SK-N-SH treated with all-trans-retinoic acid at 6 μM for 48 hours (cell line): ENCODE data around the gene CNEP1R1.

Experiments
- ATAC-seq: fragments of 200-7000 bp; cut with Tn5 transposase; 3 replicates; pipeline ENCODE4 v1.9.1; 2020; ENCODE audit warnings: mild to moderate bottlenecking, moderate library complexity
- ARNTL ChIP-seq: fragments of 450-650 bp; formaldehyde crosslinking; IDR thresholded peaks from 2 replicates; pipeline ENCODE4 v1.5.0; 2020; ENCODE audit warnings: low read depth, mild to moderate bottlenecking, moderate library complexity, borderline replicate concordance
- BACH2 ChIP-seq: fragments of 250-450 bp; sonication (Bioruptor Pico); IDR thresholded peaks from 2 replicates; pipeline ENCODE4 v1.9.0; 2021; ENCODE audit warnings: mild to moderate bottlenecking, borderline replicate concordance
- CSDC2 ChIP-seq: fragments of 250-450 bp; sonication (Bioruptor Pico); IDR thresholded peaks from 2 replicates; pipeline ENCODE4 v1.5.0; 2020; ENCODE audit warnings: mild to moderate bottlenecking, moderate library complexity
- ESRRG ChIP-seq: fragments of 250-450 bp; sonication (Bioruptor Pico); IDR thresholded peaks from 2 replicates; pipeline ENCODE4 v1.6.1; 2021; ENCODE audit warnings: mild to moderate bottlenecking
- GLIS3 ChIP-seq: fragments of 250-450 bp; sonication (Bioruptor Pico); IDR thresholded peaks from 2 replicates; pipeline ENCODE4 v1.5.0; 2020; ENCODE audit warnings: mild to moderate bottlenecking, moderate library complexity
- ISL1 ChIP-seq: fragments of 250-450 bp; sonication (Bioruptor Pico); IDR thresholded peaks from 2 replicates; pipeline ENCODE4 v2.1.2; 2022; ENCODE audit warnings: mild to moderate bottlenecking, moderate library complexity
- OSR1 ChIP-seq: fragments of 250-450 bp; sonication (Bioruptor Pico); IDR thresholded peaks from 2 replicates; pipeline ENCODE4 v1.8.0; 2022; ENCODE audit warnings: moderate library complexity, mild to moderate bottlenecking, inconsistent platforms
- PPARA ChIP-seq: fragments of 250-450 bp; sonication (Bioruptor Pico); IDR thresholded peaks from 2 replicates; pipeline ENCODE4 v1.5.0; 2020; ENCODE audit warnings: mild to moderate bottlenecking, borderline replicate concordance
- RARB ChIP-seq: fragments of 250-450 bp; sonication (Bioruptor Pico); IDR thresholded peaks from 2 replicates; pipeline ENCODE4 v1.8.0; 2021; ENCODE audit warnings: mild to moderate bottlenecking, moderate library complexity
- SNAI2 ChIP-seq: fragments of 250-450 bp; sonication (Bioruptor Pico); IDR thresholded peaks from 2 replicates; pipeline ENCODE4 v1.5.0; 2020; ENCODE audit warnings: mild to moderate bottlenecking, moderate library complexity
- TCF4 ChIP-seq: fragments of 250-450 bp; sonication (Bioruptor Pico); IDR thresholded peaks from 2 replicates; pipeline ENCODE4 v1.8.0; 2021; ENCODE audit warnings: mild to moderate bottlenecking, moderate library complexity, borderline replicate concordance
- TOX ChIP-seq: fragments of 250-450 bp; sonication (Bioruptor Pico); IDR thresholded peaks from 2 replicates; pipeline ENCODE4 v1.8.0; 2021; ENCODE audit warnings: mild to moderate bottlenecking, moderate library complexity, borderline replicate concordance
- ZC3H10 ChIP-seq: fragments of 250-450 bp; sonication (Bioruptor Pico); IDR thresholded peaks from 2 replicates; pipeline ENCODE4 v1.5.1; 2021; ENCODE audit warnings: mild to moderate bottlenecking, moderate library complexity
- ZFP3 ChIP-seq: fragments of 250-450 bp; sonication (Bioruptor Pico); IDR thresholded peaks from 2 replicates; pipeline ENCODE4 v1.5.0; 2020; ENCODE audit warnings: mild to moderate bottlenecking, moderate library complexity
- ZFP30 ChIP-seq: fragments of 450-650 bp; formaldehyde crosslinking; IDR thresholded peaks from 2 replicates; pipeline ENCODE4 v1.5.0; 2022; ENCODE audit warnings: mild to moderate bottlenecking, moderate library complexity
- ZNF565 ChIP-seq: fragments of 450-650 bp; formaldehyde crosslinking; conservative IDR thresholded peaks from 2 replicates; pipeline ENCODE4 v1.5.0; 2020; ENCODE audit warnings: low read depth, mild to moderate bottlenecking, moderate library complexity
- ZNF70 ChIP-seq: fragments of 450-650 bp; formaldehyde crosslinking; IDR thresholded peaks from 2 replicates; pipeline ENCODE4 v1.5.0; 2020; ENCODE audit warnings: mild to moderate bottlenecking, moderate library complexity
- ZNF8 ChIP-seq: fragments of 450-650 bp; formaldehyde crosslinking; IDR thresholded peaks from 2 replicates; pipeline ENCODE4 v1.5.0; 2020; ENCODE audit warnings: mild to moderate bottlenecking, moderate library complexity
- TF ChIP-seq, protein P1 (sequence below): fragments of 250-450 bp; sonication (Bioruptor Pico); IDR thresholded peaks from 2 replicates; pipeline ENCODE4 v1.8.0; 2020; ENCODE audit warnings: mild to moderate bottlenecking, moderate library complexity, borderline replicate concordance
- TF ChIP-seq, protein P2 (sequence below): fragments of 250-450 bp; sonication (Bioruptor Pico); IDR thresholded peaks from 2 replicates; pipeline ENCODE4 v1.5.0; 2020; ENCODE audit warnings: mild to moderate bottlenecking, moderate library complexity
- TF ChIP-seq, protein P3 (sequence below): fragments of 250-450 bp; sonication (Bioruptor Pico); IDR thresholded peaks from 2 replicates; pipeline ENCODE4 v1.5.1; 2021; ENCODE audit warnings: mild to moderate bottlenecking, moderate library complexity
- TF ChIP-seq, protein P4 (sequence below): fragments of 250-450 bp; sonication (Bioruptor Pico); IDR thresholded peaks from 2 replicates; pipeline ENCODE4 v1.8.0; 2021; ENCODE audit warnings: low read depth, mild to moderate bottlenecking, moderate library complexity, borderline replicate concordance
- TF ChIP-seq, protein P5 (sequence below): fragments of 250-450 bp; sonication (Bioruptor Pico); IDR thresholded peaks from 2 replicates; pipeline ENCODE4 v1.5.1; 2020; ENCODE audit warnings: low read depth, mild to moderate bottlenecking, moderate library complexity

Gene CNEP1R1

GRCh38 chr16:50067290-50067853 lies 42.3 kb downstream of the CNEP1R1 start:
- TF ChIP-seq BACH2 (CRISPR knock-in tag) (no peak), ZNF565 (CRISPR knock-in tag) (no peak), ZFP3 (CRISPR knock-in tag) (no peak), ESRRG (no peak), TCF4 (CRISPR knock-in tag) (no peak), TOX (CRISPR knock-in tag) (no peak), ARNTL (no peak), OSR1 (CRISPR knock-in tag) (no peak), ISL1 (CRISPR knock-in tag) (no peak)
- TF ChIP-seq, protein P1, sequence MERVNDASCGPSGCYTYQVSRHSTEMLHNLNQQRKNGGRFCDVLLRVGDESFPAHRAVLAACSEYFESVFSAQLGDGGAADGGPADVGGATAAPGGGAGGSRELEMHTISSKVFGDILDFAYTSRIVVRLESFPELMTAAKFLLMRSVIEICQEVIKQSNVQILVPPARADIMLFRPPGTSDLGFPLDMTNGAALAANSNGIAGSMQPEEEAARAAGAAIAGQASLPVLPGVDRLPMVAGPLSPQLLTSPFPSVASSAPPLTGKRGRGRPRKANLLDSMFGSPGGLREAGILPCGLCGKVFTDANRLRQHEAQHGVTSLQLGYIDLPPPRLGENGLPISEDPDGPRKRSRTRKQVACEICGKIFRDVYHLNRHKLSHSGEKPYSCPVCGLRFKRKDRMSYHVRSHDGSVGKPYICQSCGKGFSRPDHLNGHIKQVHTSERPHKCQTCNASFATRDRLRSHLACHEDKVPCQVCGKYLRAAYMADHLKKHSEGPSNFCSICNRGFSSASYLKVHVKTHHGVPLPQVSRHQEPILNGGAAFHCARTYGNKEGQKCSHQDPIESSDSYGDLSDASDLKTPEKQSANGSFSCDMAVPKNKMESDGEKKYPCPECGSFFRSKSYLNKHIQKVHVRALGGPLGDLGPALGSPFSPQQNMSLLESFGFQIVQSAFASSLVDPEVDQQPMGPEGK (CRISPR knock-in tag), result no peak
- TF ChIP-seq, protein P2, sequence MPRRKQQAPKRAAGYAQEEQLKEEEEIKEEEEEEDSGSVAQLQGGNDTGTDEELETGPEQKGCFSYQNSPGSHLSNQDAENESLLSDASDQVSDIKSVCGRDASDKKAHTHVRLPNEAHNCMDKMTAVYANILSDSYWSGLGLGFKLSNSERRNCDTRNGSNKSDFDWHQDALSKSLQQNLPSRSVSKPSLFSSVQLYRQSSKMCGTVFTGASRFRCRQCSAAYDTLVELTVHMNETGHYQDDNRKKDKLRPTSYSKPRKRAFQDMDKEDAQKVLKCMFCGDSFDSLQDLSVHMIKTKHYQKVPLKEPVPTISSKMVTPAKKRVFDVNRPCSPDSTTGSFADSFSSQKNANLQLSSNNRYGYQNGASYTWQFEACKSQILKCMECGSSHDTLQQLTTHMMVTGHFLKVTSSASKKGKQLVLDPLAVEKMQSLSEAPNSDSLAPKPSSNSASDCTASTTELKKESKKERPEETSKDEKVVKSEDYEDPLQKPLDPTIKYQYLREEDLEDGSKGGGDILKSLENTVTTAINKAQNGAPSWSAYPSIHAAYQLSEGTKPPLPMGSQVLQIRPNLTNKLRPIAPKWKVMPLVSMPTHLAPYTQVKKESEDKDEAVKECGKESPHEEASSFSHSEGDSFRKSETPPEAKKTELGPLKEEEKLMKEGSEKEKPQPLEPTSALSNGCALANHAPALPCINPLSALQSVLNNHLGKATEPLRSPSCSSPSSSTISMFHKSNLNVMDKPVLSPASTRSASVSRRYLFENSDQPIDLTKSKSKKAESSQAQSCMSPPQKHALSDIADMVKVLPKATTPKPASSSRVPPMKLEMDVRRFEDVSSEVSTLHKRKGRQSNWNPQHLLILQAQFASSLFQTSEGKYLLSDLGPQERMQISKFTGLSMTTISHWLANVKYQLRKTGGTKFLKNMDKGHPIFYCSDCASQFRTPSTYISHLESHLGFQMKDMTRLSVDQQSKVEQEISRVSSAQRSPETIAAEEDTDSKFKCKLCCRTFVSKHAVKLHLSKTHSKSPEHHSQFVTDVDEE (CRISPR knock-in tag), result no peak
- TF ChIP-seq, protein P3, sequence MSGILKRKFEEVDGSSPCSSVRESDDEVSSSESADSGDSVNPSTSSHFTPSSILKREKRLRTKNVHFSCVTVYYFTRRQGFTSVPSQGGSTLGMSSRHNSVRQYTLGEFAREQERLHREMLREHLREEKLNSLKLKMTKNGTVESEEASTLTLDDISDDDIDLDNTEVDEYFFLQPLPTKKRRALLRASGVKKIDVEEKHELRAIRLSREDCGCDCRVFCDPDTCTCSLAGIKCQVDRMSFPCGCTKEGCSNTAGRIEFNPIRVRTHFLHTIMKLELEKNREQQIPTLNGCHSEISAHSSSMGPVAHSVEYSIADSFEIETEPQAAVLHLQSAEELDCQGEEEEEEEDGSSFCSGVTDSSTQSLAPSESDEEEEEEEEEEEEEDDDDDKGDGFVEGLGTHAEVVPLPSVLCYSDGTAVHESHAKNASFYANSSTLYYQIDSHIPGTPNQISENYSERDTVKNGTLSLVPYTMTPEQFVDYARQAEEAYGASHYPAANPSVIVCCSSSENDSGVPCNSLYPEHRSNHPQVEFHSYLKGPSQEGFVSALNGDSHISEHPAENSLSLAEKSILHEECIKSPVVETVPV (CRISPR knock-in tag), result no peak

GRCh38 chr16:50068550-50068949 lies 43.5 kb downstream of the CNEP1R1 start:
- TF ChIP-seq SNAI2 (no peak), TCF4 (CRISPR knock-in tag) (no peak), PPARA (no peak), ZFP3 (CRISPR knock-in tag) (no peak), ZFP30 (CRISPR knock-in tag) (no peak), ZC3H10 (no peak), GLIS3 (CRISPR knock-in tag) (no peak), TOX (CRISPR knock-in tag) (no peak), RARB (no peak), ZNF70 (CRISPR knock-in tag) (no peak), ZNF8 (CRISPR knock-in tag) (no peak), CSDC2 (CRISPR knock-in tag) (no peak)
- TF ChIP-seq, protein P4, sequence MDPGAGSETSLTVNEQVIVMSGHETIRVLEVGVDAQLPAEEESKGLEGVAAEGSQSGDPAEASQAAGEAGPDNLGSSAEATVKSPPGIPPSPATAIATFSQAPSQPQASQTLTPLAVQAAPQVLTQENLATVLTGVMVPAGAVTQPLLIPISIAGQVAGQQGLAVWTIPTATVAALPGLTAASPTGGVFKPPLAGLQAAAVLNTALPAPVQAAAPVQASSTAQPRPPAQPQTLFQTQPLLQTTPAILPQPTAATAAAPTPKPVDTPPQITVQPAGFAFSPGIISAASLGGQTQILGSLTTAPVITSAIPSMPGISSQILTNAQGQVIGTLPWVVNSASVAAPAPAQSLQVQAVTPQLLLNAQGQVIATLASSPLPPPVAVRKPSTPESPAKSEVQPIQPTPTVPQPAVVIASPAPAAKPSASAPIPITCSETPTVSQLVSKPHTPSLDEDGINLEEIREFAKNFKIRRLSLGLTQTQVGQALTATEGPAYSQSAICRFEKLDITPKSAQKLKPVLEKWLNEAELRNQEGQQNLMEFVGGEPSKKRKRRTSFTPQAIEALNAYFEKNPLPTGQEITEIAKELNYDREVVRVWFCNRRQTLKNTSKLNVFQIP (CRISPR knock-in tag), result no peak
- TF ChIP-seq, all 23 proteins: peak for 0
- ATAC-seq, result no peak

More at GRCh38 chr16:50067290-50067853, 42.3 kb downstream of the CNEP1R1 start:
- peak; percentile 73 for ATAC-seq

DNA sequence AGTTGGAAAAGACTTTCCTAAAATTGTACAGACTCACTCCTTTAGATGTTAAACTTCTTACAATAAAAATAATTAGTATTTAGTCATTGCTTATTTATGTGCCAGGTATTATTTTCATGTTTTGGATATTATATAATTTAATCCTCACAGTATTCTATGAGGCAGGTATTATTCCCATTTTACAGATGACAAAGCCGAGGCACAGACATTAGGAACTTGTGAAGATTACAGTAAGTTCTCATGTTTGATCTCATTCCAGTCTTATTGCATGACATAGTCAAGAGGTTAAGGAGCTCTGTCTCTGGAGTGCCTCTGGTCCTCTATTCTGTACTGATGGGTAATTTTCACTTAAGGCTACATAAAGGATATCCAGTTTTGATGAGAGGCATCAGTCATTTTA lies 44.0 kb downstream of the CNEP1R1 start:
- no peak for ATAC-seq
- TF ChIP-seq ZNF70 (CRISPR knock-in tag), result no peak
- TF ChIP-seq TOX (CRISPR knock-in tag), result no peak
- no peak for TF ChIP-seq ARNTL
- TF ChIP-seq OSR1 (CRISPR knock-in tag), result no peak
- TF ChIP-seq SNAI2, result no peak
- TF ChIP-seq ZC3H10, result no peak
- TF ChIP-seq, protein P3 (CRISPR knock-in tag), result no peak
- TF ChIP-seq ESRRG, result no peak
- TF ChIP-seq, protein P5, sequence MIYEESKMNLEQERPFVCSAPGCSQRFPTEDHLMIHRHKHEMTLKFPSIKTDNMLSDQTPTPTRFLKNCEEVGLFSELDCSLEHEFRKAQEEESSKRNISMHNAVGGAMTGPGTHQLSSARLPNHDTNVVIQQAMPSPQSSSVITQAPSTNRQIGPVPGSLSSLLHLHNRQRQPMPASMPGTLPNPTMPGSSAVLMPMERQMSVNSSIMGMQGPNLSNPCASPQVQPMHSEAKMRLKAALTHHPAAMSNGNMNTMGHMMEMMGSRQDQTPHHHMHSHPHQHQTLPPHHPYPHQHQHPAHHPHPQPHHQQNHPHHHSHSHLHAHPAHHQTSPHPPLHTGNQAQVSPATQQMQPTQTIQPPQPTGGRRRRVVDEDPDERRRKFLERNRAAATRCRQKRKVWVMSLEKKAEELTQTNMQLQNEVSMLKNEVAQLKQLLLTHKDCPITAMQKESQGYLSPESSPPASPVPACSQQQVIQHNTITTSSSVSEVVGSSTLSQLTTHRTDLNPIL, result no peak
- TF ChIP-seq RARB, result no peak
- no peak for TF ChIP-seq ISL1 (CRISPR knock-in tag)
- TF ChIP-seq, protein P1 (CRISPR knock-in tag), result no peak
- no peak for TF ChIP-seq CSDC2 (CRISPR knock-in tag)
- TF ChIP-seq ZFP3 (CRISPR knock-in tag), result no peak
- no peak for TF ChIP-seq PPARA
- no peak for TF ChIP-seq ZNF8 (CRISPR knock-in tag)
- no peak for TF ChIP-seq BACH2 (CRISPR knock-in tag)
